Astrocyte (in vitro differentiated cells and primary cell): ENCODE data around the gene S100A1.

ENCODE experiments used
- EZH2 ChIP-seq: IDR thresholded peaks from 2 replicates; pipeline ENCODE4 v1.6.1; 2012; ENCODE audit warnings: mild to moderate bottlenecking, low read length, inconsistent platforms; ENCODE audit not compliant: insufficient read depth
- TF ChIP-seq, protein P1 (sequence below): IDR thresholded peaks from 2 replicates; pipeline ENCODE4 v1.5.1; 2011; ENCODE audit warnings: low read depth, mild to moderate bottlenecking, inconsistent platforms, low read length, moderate library complexity; ENCODE audit not compliant: insufficient read depth

DNA sequence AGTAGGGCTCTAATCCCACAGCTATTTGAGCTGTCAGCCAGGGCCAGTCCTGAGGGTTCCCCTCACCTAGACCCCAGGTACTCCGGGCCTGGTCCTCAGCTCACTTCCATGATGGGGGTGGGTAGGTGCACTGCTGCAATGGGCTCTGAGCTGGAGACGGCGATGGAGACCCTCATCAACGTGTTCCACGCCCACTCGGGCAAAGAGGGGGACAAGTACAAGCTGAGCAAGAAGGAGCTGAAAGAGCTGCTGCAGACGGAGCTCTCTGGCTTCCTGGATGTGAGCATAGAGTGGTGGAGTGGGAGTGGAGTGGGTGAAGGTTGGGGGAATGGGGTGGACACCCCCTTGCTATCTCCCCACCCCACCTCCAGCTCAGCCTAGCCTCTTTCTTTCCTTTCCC lies 2.1 kb downstream of the S100A1 start:
- TF ChIP-seq EZH2: no peak
- TF ChIP-seq, protein P1, sequence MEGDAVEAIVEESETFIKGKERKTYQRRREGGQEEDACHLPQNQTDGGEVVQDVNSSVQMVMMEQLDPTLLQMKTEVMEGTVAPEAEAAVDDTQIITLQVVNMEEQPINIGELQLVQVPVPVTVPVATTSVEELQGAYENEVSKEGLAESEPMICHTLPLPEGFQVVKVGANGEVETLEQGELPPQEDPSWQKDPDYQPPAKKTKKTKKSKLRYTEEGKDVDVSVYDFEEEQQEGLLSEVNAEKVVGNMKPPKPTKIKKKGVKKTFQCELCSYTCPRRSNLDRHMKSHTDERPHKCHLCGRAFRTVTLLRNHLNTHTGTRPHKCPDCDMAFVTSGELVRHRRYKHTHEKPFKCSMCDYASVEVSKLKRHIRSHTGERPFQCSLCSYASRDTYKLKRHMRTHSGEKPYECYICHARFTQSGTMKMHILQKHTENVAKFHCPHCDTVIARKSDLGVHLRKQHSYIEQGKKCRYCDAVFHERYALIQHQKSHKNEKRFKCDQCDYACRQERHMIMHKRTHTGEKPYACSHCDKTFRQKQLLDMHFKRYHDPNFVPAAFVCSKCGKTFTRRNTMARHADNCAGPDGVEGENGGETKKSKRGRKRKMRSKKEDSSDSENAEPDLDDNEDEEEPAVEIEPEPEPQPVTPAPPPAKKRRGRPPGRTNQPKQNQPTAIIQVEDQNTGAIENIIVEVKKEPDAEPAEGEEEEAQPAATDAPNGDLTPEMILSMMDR: no peak
